Measurements from ENCODE around the gene ZFTA. TPM values are rescaled to one million over a fixed set of nuclear protein-coding genes. Genes with fewer than 3 reads are reported as not detected.
"Not testable (repeated sequence)": the region's sequence is repeated elsewhere in the genome, so short reads cannot be mapped to it uniquely, and the experiment has no call there.

The ZFTA gene
- total RNA-seq, 1 experiment from 2014 or later, result 7.3 TPM

DNA sequence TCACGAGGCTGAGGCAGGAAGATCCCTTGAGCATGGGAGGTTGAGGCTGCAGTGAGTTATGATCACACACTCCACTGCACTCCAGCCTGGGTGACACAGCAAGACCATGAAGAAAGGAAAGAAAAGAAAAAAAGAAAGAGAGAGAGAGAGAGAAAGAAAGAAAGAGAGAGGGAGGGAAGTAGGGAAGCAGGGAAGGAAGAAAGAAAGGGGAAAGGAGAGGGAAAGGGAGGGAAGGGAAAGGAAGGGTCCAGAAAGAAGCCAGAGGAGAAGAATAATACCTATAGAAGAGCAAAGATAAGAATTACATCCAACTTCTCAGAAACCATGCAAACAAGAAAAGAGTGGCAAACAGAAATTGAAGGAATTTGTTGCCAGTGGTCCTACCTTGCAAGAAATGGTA, 17.2 kb upstream of the ZFTA start:
- no peak for DNase-seq (ENCODE audit: low read depth, low spot score)
- in situ Hi-C loops (cut with HindIII; ENCODE audit: low pct_unique_long_range_greater_than_20kb, low sequenced_read_pairs), result no loop called here

DNA sequence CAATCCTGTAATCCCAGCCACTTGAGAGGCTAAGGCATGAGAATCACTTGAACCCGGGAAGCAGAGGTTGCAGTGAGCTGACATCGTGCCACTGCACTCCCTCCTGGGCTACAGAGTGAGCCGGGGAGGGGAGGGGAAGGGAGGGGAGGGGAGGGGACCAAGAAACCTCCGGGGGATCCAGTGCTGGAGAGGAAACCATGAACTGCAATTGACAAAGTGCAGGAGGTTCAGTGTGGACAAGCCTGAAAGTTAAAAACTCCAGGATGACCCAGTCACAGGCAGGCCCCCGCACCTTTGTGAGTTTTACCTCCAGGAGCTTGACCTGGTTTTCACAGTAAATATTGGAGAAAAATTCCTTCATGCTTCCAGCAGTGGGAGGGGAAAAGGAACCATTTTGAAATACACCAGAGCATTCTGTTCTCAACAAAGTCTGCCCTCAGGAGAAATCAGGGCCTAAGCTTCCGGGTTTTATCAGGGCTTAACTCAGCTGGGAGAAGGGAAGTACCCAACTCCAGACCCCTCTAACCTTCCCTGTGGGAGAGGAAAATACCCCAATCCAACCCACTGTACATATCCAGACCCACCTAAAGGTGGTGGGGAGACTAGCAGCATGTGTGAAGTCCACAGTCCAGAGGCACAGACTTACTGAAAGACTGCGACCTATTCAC, 15.5 kb upstream of the ZFTA start:
- in situ Hi-C loops (cut with HindIII; ENCODE audit: low pct_unique_long_range_greater_than_20kb, low sequenced_read_pairs), result no loop called here
- no peak for DNase-seq (ENCODE audit: low read depth, low spot score)

DNA sequence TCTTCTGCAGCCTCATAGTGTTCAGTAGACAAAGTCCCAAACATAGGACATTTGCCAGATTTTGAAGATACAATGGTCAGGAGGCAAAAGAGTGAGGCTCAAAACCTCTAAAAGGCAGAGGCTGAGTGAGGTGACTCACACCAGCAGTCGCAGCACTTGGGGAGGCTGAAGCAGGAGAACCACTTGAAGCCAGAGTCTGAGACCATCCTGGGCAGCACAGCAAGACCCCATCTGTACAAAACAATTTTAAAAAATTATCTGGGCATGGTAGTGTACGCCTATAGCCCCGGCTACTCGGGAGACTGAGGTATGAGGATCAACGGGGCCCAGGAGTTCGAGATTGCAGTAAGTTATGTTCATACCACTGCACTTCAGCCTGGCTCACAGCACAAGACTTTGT, 14.2 kb upstream of the ZFTA start:
- no peak for DNase-seq (ENCODE audit: low read depth, low spot score)
- in situ Hi-C loops (cut with HindIII; ENCODE audit: low pct_unique_long_range_greater_than_20kb, low sequenced_read_pairs), result no loop called here

DNA sequence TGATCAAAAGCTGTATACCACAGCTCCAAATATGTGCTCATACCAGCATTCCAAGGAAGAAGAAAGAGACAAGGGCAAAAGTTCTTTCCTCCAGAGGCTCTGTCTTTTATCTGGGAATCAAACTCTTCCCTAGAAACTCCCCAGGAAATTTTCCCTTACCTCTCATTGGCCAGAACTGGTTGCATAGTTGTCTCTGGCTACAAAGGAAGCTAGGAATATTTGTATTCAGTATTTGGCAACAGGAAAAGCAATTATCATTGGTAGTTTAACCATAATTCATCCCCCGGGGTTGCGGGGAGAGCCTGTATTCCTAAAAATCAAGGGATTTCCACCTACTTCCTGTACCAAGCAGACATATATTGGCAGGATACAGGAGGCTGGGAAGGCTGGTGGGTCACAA, 10.5 kb upstream of the ZFTA start:
- in situ Hi-C loops (cut with HindIII; ENCODE audit: low pct_unique_long_range_greater_than_20kb, low sequenced_read_pairs), result no loop called here
- peak; percentile 6 for DNase-seq (ENCODE audit: low read depth, low spot score)

DNA sequence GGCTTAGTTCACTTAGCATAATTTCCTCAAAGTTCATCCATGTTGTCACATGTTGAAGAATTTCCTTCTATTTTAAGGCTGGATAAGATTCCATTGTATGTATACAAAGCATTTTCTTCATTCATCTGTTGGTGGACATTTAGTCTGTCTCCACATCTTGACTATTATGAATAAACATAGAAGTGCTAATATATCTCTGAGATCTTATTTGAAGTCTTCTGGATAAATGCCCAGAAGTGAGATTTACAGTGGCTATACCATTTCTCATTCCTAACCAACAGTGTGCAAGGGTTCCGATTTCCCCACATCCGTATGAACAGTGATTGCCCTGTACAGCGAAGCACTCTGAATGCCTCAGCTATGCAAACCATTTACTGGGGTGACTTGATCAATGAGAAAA, 6.6 kb upstream of the ZFTA start:
- in situ Hi-C loops (cut with HindIII; ENCODE audit: low pct_unique_long_range_greater_than_20kb, low sequenced_read_pairs), result no loop called here
- no peak for DNase-seq (ENCODE audit: low read depth, low spot score)

DNA sequence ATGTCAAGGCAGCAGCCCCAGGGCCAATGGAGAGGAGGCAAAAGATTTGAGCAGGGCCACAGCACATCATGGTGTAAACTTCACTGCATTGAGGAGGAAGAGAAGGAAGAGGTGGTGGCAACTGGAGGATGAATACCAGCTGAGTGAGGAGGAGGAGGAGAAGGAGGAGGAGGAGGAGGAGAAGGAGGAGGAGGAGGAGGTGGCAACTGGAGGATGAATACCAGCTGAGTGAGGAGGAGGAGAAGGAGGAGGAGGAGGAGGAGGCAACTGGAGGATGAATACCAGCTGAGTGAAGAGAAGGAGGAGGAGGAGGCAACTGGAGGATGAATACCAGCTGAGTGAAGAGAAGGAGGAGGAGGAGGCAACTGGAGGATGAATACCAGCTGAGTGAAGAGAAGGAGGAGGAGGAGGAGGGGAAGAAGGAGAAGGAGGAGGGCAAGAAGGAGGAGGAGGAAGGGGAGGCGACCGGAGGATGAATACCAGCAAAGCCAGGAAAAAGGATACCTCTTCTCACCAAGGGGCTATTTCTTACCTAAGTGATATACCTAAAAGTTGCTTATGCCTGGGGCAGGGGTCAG, 3.3 kb upstream of the ZFTA start:
- in situ Hi-C loops (cut with HindIII; ENCODE audit: low pct_unique_long_range_greater_than_20kb, low sequenced_read_pairs); DNase-seq (ENCODE audit: low read depth, low spot score): not testable (repeated sequence)

DNA sequence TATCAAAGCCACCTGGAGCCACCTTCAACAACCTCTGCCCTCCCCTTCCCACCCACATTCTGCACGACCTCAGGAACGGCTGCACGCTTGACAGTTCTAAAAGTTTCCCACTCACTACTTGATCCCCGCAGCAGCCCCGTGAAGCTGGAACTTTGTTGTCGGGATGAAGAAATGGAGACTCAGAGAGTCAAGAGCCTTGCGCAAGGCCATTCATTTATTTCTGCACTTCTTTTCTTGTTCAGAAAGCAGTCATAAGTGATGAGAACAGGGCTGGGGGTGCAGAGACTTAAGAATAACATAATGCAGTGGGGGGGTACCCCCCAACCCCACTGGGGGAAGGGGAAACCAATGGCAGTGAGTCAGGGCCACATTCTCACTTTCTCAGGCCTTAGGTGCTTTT, 2.2 kb upstream of the ZFTA start:
- in situ Hi-C loops (cut with HindIII; ENCODE audit: low pct_unique_long_range_greater_than_20kb, low sequenced_read_pairs), result no loop called here
- no peak for DNase-seq (ENCODE audit: low read depth, low spot score)

DNA sequence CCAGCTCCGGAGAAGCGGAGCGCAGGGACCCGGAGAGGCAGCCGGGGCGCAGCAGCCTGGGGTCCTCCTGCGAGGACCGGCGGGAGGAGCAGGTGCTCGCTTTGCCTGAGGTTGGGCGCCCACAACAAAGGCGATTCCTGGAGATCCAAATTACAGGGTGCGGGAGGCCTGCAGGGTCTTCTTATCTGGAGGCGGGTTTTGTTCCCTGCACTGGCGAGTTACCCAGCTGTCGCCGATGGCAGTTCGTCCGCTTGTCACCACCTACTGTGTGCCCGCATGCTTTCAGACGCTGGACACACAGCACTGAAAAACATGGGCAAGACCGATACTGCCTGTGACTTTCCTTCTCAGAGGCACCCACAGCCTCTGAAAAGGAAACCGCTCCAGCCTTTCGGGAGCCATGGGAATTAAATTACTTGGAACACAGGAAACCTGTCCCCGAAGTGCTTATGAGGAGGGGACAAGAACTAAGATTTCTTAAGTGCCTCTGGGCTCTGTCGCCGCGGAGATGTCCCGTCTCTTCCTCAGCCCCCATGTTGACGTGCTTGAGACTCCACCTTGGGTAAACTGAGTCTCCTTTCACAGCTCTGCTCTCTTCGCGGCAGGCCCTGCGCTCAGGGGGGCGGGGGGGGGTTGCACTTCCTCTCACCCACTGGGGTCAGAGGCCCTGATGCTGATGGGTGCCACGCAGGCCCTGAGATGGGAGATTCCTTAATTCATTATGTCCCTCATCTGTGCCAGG, 1.3 kb upstream of the ZFTA start:
- in situ Hi-C loops (cut with HindIII; ENCODE audit: low pct_unique_long_range_greater_than_20kb, low sequenced_read_pairs), result no loop called here
- no peak for DNase-seq (ENCODE audit: low read depth, low spot score)

DNA sequence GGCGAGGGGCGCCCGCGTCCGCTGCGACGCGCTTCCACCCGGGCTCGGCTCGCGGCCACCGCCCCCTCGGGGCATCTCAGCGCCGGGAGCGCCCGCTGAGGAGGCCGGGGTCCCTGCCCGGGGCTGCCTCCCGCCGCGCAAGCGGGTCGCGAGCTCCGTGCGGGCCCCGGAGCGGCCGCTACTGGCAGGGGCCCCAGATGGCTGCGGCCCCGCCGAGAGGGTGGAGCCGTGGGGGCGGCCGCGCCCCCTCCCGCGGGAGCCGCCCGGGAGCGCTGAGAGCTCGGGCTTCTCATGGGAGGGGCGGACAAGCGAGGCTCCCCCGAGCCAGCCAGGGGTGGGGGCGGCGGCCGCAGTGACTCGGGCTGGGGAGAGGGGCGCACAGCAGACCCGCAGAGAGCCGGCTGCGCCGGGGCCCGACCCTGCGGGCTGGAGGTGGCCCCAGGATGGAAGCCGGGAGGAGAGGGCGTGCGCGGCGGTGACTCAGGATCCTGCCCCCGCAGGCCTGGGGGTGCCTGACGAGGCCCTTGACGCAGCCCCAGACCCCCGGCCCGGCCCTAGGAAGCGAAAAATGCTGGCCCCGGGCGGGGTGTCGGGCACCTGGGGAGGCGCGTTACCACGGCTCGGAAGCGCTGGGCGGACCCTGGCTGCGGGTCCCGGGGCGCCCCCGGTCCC, 603 bp upstream of the ZFTA start:
- in situ Hi-C loops (cut with HindIII; ENCODE audit: low pct_unique_long_range_greater_than_20kb, low sequenced_read_pairs), result no loop called here
- peak; percentile 14 for DNase-seq (ENCODE audit: low read depth, low spot score)

DNA sequence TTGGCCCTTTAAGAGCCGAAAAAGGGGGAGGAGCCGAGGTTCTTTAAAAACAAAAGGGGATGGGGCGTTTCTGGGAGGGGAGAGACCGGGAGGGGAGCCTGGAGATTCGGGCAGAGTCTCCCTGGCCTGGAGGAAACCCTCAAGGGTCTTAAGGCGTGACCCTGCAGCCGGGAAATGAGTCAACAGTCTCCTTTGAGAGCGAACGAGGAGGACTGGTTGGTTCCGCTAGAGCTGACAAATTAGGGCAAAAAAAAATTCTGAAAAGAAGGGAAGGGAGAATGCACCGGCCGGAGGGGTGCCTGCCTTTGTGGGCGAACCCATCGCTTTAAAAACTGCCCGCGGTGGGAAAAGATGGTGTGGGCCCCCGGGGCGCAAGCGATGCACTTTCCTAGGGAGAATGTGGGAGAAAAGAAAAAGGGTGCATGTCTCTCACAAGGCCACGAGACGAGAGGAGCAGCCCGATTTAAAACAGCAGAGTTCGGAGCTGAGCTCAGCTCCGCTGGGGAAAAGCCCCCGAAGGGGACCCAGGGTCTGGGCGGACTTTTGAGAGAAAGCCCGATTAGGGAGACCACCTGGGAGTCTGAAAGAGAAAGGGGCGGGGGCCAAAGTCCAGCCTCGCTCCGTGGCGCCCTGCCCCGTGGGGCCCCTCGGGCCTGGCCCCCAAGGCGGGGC, 874 bp downstream of the ZFTA start:
- peak; percentile 72 for DNase-seq (ENCODE audit: low read depth, low spot score)

DNA sequence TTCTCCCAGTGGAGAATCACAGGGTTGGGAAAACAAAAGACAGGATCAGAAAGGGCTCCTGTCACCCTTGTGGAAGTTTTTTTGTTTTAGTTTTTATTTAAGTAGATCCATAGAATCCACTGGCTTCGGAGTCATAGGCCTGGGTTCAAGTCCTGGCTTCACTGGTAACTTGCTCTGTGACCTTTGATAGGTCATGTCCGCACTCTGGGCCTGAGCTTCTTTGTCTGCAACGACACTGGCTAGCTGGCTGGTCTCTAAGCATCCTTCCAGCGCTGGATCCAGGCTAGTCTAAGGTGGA, 1.4 kb downstream of the ZFTA start:
- in situ Hi-C loops (cut with HindIII; ENCODE audit: low pct_unique_long_range_greater_than_20kb, low sequenced_read_pairs), result no loop called here
- DNase-seq (ENCODE audit: low read depth, low spot score), result no peak

More for the DNA sequence above, 874 bp downstream of the ZFTA start:
- in situ Hi-C loops (cut with HindIII; ENCODE audit: low pct_unique_long_range_greater_than_20kb, low sequenced_read_pairs), result no loop called here

DNA sequence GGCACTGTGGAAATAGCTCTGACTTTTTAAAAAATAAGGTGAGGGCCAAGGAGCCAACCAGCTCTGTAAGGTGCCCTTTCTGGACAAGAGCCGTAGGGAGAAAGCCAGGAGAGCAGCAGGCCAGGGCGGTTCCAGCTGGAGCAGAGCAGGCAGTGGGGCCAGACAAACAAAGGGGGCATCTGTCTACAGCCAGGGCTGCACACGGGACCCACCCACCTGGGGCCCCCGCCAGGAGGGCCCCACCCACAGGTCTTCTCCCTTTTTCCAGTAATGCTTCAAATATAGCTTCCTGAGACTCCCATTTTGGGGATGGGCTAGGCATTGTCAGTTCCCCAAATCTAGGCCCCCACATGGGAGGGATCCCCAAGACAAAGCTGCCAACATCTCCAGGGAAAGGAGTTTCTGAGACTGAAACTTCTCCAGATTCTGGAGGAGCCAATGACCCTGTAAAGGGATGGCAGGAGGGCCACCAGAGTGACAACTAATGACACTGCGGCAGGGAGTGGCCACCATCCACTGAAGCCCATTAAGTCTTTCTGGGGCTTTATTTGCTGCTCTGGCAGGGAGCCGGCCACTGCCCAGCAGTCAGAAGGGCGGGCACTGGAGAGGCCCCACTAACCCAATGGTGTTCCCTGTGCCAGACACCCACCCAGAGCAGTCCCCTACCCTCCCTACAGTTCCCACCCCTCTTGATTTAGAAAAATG, 1.9 kb downstream of the ZFTA start:
- in situ Hi-C loops (cut with HindIII; ENCODE audit: low pct_unique_long_range_greater_than_20kb, low sequenced_read_pairs), result no loop called here

DNA sequence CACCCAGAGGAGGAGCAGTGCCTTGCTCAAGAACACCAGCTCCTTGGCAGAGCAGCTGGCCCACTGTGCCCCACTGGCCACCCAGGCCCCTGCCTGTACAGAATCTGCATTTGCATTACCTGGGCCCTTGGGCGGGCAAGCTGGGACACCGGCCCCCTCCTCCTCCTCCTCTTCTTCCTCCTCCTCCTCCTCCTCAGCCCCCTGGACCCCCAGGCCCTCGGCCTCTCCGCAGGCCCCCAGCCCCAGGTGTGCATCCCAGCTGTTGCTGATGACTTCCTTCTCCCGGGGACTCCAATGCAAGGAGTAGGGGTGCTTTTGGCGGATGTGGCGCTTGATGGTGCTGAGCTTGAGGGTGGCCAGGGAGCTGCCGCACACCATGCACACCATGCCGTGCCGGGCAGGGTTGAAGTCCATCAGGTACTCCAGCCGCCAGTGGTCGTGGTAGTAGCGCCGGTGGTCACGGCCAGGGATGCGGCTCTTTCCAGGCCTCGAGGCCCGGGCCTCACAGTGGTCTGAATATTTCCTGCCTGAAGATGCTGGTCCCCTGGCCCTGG, 2.8 kb downstream of the ZFTA start:
- DNase-seq (ENCODE audit: low read depth, low spot score), result no peak
- in situ Hi-C loops (cut with HindIII; ENCODE audit: low pct_unique_long_range_greater_than_20kb, low sequenced_read_pairs), result no loop called here

More for the DNA sequence above, 1.9 kb downstream of the ZFTA start:
- no peak for DNase-seq (ENCODE audit: low read depth, low spot score)

DNA sequence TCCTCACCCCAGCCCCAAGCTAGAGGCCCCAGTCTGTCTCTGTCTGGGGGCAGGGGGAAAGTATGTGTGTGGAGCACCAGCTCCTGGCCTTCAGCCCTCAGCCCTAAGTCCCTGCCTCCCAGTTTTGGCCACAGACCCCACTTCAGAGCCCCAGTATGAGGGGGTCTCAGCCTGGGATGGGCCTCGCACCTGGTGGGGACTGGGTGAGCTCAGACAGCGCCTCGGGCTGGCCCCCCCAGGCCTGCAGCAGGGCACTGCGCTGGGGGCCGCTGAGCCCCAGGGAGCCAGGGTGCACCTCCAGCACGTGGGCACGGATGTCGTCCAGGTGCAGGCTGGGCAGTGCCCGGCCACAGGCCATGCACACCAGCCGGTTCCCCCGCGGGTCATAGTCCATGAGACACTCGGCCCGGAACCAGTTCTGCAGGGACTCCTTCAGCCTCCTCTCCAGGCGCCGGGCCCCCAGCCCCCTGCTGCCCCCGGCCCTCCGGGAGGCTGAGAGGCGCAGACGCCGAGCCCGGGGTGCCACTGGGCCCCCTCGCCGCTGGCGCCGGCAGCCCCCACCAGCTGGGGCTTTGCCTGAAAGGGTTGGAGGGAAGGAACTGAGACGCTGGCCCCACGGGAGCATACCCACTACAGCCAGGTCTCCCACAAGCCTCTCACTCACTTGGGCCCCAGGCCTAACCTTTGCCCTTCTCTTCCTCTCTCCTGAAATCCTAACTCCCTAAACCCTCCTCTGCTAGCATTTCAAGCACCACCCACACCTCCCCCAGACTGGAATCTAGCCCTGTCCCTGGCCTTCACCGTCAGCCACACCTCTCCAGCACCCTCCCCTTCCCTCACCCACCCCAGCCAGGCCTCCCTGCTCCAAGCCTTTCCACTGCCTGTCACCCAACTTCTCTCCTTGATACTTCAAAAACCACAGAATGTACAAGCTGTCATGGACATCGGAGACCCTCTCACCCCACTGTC, 3.6 kb downstream of the ZFTA start:
- in situ Hi-C loops (cut with HindIII; ENCODE audit: low pct_unique_long_range_greater_than_20kb, low sequenced_read_pairs), result no loop called here
- DNase-seq (ENCODE audit: low read depth, low spot score), result no peak

DNA sequence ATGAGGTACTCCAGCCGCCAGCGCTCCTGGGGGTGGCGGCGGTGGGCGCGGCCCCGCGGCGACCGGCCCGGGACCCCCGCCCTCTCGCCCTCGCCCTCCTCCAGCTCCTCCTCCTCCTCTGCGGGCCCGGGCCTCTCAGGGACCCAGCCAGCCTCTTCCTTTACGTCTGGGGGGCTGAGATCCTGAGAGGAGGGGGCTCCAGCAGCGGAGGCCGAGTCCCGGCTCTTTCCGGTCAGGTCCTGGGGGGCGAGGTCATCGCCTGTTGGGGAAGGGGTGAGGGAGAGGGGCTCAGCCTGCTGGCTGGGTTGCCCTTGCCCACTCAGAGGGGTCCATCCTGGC, 4.3 kb downstream of the ZFTA start:
- in situ Hi-C loops (cut with HindIII; ENCODE audit: low pct_unique_long_range_greater_than_20kb, low sequenced_read_pairs), result no loop called here

DNA sequence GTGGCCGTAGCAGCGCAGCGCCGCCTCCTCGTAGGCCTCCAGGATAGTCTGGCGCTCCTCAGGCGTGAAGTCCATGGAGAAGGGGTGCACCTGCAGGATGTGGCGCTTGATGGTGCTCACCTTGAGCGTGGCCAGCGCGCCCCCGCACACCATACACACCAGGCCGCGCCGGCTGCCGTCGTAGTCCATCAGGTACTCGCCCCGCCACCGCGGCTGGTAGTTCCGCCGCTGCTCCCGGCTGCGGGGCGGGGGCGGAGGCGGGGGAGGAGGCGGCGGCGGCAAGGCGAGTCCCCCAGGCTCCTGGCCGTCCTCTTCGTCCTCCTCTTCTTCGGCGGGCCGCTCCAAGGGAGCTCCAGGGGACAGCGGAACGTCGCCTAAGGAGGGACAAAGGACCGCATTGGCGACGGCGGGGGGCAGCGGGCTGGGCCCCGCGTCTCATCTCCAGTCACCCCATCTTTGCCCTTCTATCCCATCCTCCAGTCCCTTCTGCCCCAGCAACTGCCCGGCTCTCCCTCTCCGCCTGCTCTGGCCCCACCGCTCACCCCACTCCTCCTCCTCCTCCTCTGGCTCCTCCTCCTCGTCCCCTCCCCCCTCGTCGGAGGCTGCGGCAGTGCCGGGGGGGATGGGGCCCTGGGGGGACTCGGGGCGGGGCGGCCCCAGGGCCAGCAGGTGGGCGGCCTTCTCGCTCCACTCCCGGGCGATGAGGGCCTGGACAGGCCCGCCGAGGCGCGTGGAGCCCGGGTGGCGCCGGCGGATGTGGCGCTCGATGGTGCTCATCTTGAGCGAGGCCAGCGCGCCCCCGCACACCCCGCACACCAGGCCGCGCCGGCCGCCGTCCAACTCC, 4.9 kb downstream of the ZFTA start:
- no peak for DNase-seq (ENCODE audit: low read depth, low spot score)
- in situ Hi-C loops (cut with HindIII; ENCODE audit: low pct_unique_long_range_greater_than_20kb, low sequenced_read_pairs), result no loop called here

More for the DNA sequence above, 4.3 kb downstream of the ZFTA start:
- DNase-seq (ENCODE audit: low read depth, low spot score), result no peak

Data from SK-MEL-5 (cell line).